Hepatocyte (in vitro differentiated cells): ENCODE data around the gene PIK3R5.

Source experiments
- EZH2 ChIP-seq: fragments of 200-600 bp; sonication (generic); IDR thresholded peaks from 2 replicates; pipeline ENCODE4 v1.6.1; 2016; ENCODE audit warnings: antibody characterized with exemption, mild to moderate bottlenecking, borderline replicate concordance
- TF ChIP-seq, protein P1 (sequence below): fragments of 200-600 bp; sonication (generic); IDR thresholded peaks from 2 replicates; pipeline ENCODE4 v1.5.1; 2016; ENCODE audit warnings: antibody characterized with exemption, mild to moderate bottlenecking; ENCODE audit not compliant: poor library complexity

DNA sequence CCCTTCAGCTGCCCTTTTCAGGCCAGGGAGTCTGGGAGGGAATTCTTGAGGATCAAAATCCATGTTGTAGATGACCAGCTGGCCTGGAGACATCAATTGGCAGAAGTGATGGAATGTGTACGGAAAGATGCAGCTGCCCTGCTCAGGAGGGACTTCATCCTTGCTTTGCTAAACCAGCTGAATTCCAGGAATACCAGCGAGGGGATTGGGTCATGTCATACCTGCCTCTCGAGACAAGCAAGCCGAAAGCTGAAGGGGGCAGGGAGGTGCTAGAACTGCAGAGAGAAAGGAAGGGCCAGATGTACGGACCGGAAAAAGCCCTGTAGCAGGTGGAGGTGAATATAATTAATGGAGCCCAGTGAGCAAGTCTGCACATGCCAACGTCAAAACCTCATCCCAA is 30.2 kb upstream of the PIK3R5 start:
- TF ChIP-seq, protein P1, sequence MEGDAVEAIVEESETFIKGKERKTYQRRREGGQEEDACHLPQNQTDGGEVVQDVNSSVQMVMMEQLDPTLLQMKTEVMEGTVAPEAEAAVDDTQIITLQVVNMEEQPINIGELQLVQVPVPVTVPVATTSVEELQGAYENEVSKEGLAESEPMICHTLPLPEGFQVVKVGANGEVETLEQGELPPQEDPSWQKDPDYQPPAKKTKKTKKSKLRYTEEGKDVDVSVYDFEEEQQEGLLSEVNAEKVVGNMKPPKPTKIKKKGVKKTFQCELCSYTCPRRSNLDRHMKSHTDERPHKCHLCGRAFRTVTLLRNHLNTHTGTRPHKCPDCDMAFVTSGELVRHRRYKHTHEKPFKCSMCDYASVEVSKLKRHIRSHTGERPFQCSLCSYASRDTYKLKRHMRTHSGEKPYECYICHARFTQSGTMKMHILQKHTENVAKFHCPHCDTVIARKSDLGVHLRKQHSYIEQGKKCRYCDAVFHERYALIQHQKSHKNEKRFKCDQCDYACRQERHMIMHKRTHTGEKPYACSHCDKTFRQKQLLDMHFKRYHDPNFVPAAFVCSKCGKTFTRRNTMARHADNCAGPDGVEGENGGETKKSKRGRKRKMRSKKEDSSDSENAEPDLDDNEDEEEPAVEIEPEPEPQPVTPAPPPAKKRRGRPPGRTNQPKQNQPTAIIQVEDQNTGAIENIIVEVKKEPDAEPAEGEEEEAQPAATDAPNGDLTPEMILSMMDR = no peak
- TF ChIP-seq EZH2 = no peak
